ENCODE results near the gene MYOM1.

Gene MYOM1

GRCh38 chr18:3256693-3257626 is 37.2 kb upstream of the MYOM1 start:
- DNase-seq (ENCODE audit: low spot score) = no peak
- no peak overlapping the region for H2BK120ac ChIP-seq (ENCODE audit: low read depth, low read length)
- H2BK5ac ChIP-seq (ENCODE audit: low read length) = no peak overlapping the region
- H3K23ac ChIP-seq (ENCODE audit: low read depth, low read length, poor library complexity) = no peak overlapping the region
- H2BK15ac ChIP-seq (ENCODE audit: low read length) = no peak overlapping the region
- no peaks in the 10 kb centered on the region for H3K79me1 ChIP-seq (ENCODE audit: low read depth, low read length)
- no peak overlapping the region for H3K9ac ChIP-seq (ENCODE audit: low read depth, low read length, poor library complexity)
- H3K18ac ChIP-seq (ENCODE audit: low read length) = no peak overlapping the region
- no peak overlapping the region for H3K4ac ChIP-seq (ENCODE audit: low read length)
- H3K36me3 ChIP-seq (replicated peaks in 1 of 2; ENCODE audit: control insufficient read depth in 2 of 2, insufficient read depth in 2 of 2, low read length in 2 of 2) = peaks cover 20 to 73% of the 10 kb centered on the region in 2 donors
- no peak overlapping the region for H2BK12ac ChIP-seq (ENCODE audit: low read length)
- no peak overlapping the region for H2AFZ ChIP-seq (ENCODE audit: low read length)
- H4K91ac ChIP-seq (ENCODE audit: low read depth, low read length, poor library complexity) = no peak overlapping the region
- no peak overlapping the region for H3K14ac ChIP-seq (ENCODE audit: low read length)
- no peaks in the 10 kb centered on the region for H3K27me3 ChIP-seq (ENCODE audit: control insufficient read depth in 3 of 3, insufficient read depth in 3 of 3, low read depth in 1 of 3, low read length in 3 of 3)
- no peak overlapping the region for H2AK5ac ChIP-seq (ENCODE audit: low read depth, low read length)
- no peak overlapping the region for H3K4me3 ChIP-seq (ENCODE audit: low read length in 2 of 2)
- WGBS, 2 donors (ENCODE audit: extremely low coverage in 2 of 2, insufficient read length in 2 of 2, insufficient replicate concordance in 1 of 2) = no CpG with 5 or more reads among the region's 5 CpGs
- H3K9me3 ChIP-seq (replicated peaks in 1 of 2; ENCODE audit: control insufficient read depth in 2 of 2, insufficient read depth in 1 of 2, low read depth in 1 of 2, low read length in 2 of 2) = no peaks in the 10 kb centered on the region
- no peak overlapping the region for H3K27ac ChIP-seq (replicated peaks; ENCODE audit: low read length)
- H3K4me2 ChIP-seq (ENCODE audit: insufficient read depth, low read length, poor library complexity, severe bottlenecking) = no peak overlapping the region
- H4K8ac ChIP-seq (ENCODE audit: low read depth, low read length) = no peak overlapping the region
- H3K4me1 ChIP-seq (ENCODE audit: control insufficient read depth in 2 of 2, insufficient read depth in 1 of 2, low read depth in 1 of 2, low read length in 2 of 2) = no peaks in the 10 kb centered on the region

GRCh38 chr18:3255611-3256165 is 35.9 kb upstream of the MYOM1 start:
- no peak overlapping the region for H3K4me2 ChIP-seq (ENCODE audit: insufficient read depth, low read length, poor library complexity, severe bottlenecking)
- H3K4me1 ChIP-seq (ENCODE audit: control insufficient read depth in 2 of 2, insufficient read depth in 1 of 2, low read depth in 1 of 2, low read length in 2 of 2) = no peaks in the 10 kb centered on the region
- no peak overlapping the region for H3K4ac ChIP-seq (ENCODE audit: low read length)
- no peak overlapping the region for H3K14ac ChIP-seq (ENCODE audit: low read length)
- no peak overlapping the region for H2AFZ ChIP-seq (ENCODE audit: low read length)
- H3K79me1 ChIP-seq (ENCODE audit: low read depth, low read length) = no peaks in the 10 kb centered on the region
- DNase-seq (ENCODE audit: low spot score) = no peak
- no peaks in the 10 kb centered on the region for H3K27me3 ChIP-seq (ENCODE audit: control insufficient read depth in 3 of 3, insufficient read depth in 3 of 3, low read depth in 1 of 3, low read length in 3 of 3)
- no peak overlapping the region for H2BK15ac ChIP-seq (ENCODE audit: low read length)
- no peak overlapping the region for H3K18ac ChIP-seq (ENCODE audit: low read length)
- no peaks in the 10 kb centered on the region for H3K9me3 ChIP-seq (replicated peaks in 1 of 2; ENCODE audit: control insufficient read depth in 2 of 2, insufficient read depth in 1 of 2, low read depth in 1 of 2, low read length in 2 of 2)
- no peak overlapping the region for H3K4me3 ChIP-seq (ENCODE audit: low read length in 2 of 2)
- no CpG with 5 or more reads among the region's 5 CpGs for WGBS, 2 donors (ENCODE audit: extremely low coverage in 2 of 2, insufficient read length in 2 of 2, insufficient replicate concordance in 1 of 2)
- no peak overlapping the region for H2BK12ac ChIP-seq (ENCODE audit: low read length)
- H2BK5ac ChIP-seq (ENCODE audit: low read length) = no peak overlapping the region
- no peak overlapping the region for H3K23ac ChIP-seq (ENCODE audit: low read depth, low read length, poor library complexity)
- no peak overlapping the region for H2AK5ac ChIP-seq (ENCODE audit: low read depth, low read length)
- H3K36me3 ChIP-seq (replicated peaks in 1 of 2; ENCODE audit: control insufficient read depth in 2 of 2, insufficient read depth in 2 of 2, low read length in 2 of 2) = peaks cover 20 to 84% of the 10 kb centered on the region in 2 donors
- H3K27ac ChIP-seq (replicated peaks; ENCODE audit: low read length) = no peak overlapping the region
- H4K8ac ChIP-seq (ENCODE audit: low read depth, low read length) = no peak overlapping the region
- H2BK120ac ChIP-seq (ENCODE audit: low read depth, low read length) = no peak overlapping the region
- H3K9ac ChIP-seq (ENCODE audit: low read depth, low read length, poor library complexity) = no peak overlapping the region
- H4K91ac ChIP-seq (ENCODE audit: low read depth, low read length, poor library complexity) = no peak overlapping the region

DNA sequence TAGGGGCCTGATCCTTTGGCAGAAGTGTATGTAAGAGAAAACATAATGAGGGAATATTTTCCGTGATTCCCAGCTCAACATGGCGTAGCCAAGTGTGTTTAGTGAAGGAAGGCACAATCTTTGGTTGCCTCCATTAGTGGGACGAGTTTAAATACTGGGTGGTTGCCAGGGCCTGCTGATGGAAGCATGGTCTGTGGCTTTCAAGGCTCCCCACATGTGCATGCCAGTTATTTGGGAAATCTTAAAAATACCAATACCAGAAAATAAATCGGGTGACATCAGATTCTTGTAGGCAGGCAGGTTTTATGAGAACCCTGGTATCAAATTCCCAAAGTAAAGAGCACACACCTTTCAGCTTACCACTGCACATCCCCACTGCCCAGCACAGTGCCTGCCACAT is 35.0 kb upstream of the MYOM1 start:
- H3K18ac ChIP-seq (ENCODE audit: low read length) = no peak overlapping the region
- no peaks in the 10 kb centered on the region for H3K27me3 ChIP-seq (ENCODE audit: control insufficient read depth in 3 of 3, insufficient read depth in 3 of 3, low read depth in 1 of 3, low read length in 3 of 3)
- no CpG with 5 or more reads among the region's 4 CpGs for WGBS, 2 donors (ENCODE audit: extremely low coverage in 2 of 2, insufficient read length in 2 of 2, insufficient replicate concordance in 1 of 2)
- no peak for DNase-seq (ENCODE audit: low spot score)
- H3K9me3 ChIP-seq (replicated peaks in 1 of 2; ENCODE audit: control insufficient read depth in 2 of 2, insufficient read depth in 1 of 2, low read depth in 1 of 2, low read length in 2 of 2) = no peaks in the 10 kb centered on the region
- H3K14ac ChIP-seq (ENCODE audit: low read length) = no peak overlapping the region
- no peak overlapping the region for H2BK120ac ChIP-seq (ENCODE audit: low read depth, low read length)
- H3K4me3 ChIP-seq (ENCODE audit: low read length in 2 of 2) = no peak overlapping the region
- H3K79me1 ChIP-seq (ENCODE audit: low read depth, low read length) = no peaks in the 10 kb centered on the region
- H3K4ac ChIP-seq (ENCODE audit: low read length) = no peak overlapping the region
- H3K27ac ChIP-seq (replicated peaks; ENCODE audit: low read length) = no peak overlapping the region
- no peaks in the 10 kb centered on the region for H3K4me1 ChIP-seq (ENCODE audit: control insufficient read depth in 2 of 2, insufficient read depth in 1 of 2, low read depth in 1 of 2, low read length in 2 of 2)
- H2BK12ac ChIP-seq (ENCODE audit: low read length) = no peak overlapping the region
- peaks cover 20 to 94% of the 10 kb centered on the region in 2 donors for H3K36me3 ChIP-seq (replicated peaks in 1 of 2; ENCODE audit: control insufficient read depth in 2 of 2, insufficient read depth in 2 of 2, low read length in 2 of 2)
- no peak overlapping the region for H3K23ac ChIP-seq (ENCODE audit: low read depth, low read length, poor library complexity)
- no peak overlapping the region for H3K4me2 ChIP-seq (ENCODE audit: insufficient read depth, low read length, poor library complexity, severe bottlenecking)
- H2BK5ac ChIP-seq (ENCODE audit: low read length) = no peak overlapping the region
- H2BK15ac ChIP-seq (ENCODE audit: low read length) = no peak overlapping the region
- no peak overlapping the region for H4K91ac ChIP-seq (ENCODE audit: low read depth, low read length, poor library complexity)
- no peak overlapping the region for H4K8ac ChIP-seq (ENCODE audit: low read depth, low read length)
- no peak overlapping the region for H2AFZ ChIP-seq (ENCODE audit: low read length)
- H3K9ac ChIP-seq (ENCODE audit: low read depth, low read length, poor library complexity) = no peak overlapping the region
- no peak overlapping the region for H2AK5ac ChIP-seq (ENCODE audit: low read depth, low read length)

DNA sequence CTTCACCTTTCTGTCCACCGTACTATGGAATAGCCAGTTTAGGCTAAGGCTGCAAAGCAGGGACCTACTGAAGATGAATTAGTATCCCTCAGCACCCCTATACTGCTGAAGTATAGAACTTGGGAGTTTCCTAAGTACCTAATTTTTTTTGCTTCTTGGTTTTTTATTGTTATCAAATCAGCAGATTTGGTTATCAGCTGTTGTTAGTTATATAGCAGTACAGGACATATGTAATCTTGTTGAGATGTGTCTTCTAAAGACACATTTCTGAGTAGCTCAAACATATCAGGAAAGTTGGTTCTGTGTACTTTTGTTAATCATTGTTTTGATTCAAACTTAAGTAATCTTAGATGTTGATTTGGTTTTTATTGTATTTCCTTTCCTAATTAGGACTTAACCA is 33.1 kb upstream of the MYOM1 start:
- no peak overlapping the region for H2AK5ac ChIP-seq (ENCODE audit: low read depth, low read length)
- H2BK120ac ChIP-seq (ENCODE audit: low read depth, low read length) = no peak overlapping the region
- H3K4me2 ChIP-seq (ENCODE audit: insufficient read depth, low read length, poor library complexity, severe bottlenecking) = no peak overlapping the region
- H3K79me1 ChIP-seq (ENCODE audit: low read depth, low read length) = peaks cover 3% of the 10 kb centered on the region
- no peaks in the 10 kb centered on the region for H3K4me1 ChIP-seq (ENCODE audit: control insufficient read depth in 2 of 2, insufficient read depth in 1 of 2, low read depth in 1 of 2, low read length in 2 of 2)
- H2BK15ac ChIP-seq (ENCODE audit: low read length) = no peak overlapping the region
- no peak overlapping the region for H3K9ac ChIP-seq (ENCODE audit: low read depth, low read length, poor library complexity)
- H2BK12ac ChIP-seq (ENCODE audit: low read length) = no peak overlapping the region
- H3K14ac ChIP-seq (ENCODE audit: low read length) = no peak overlapping the region
- H4K91ac ChIP-seq (ENCODE audit: low read depth, low read length, poor library complexity) = no peak overlapping the region
- no peaks in the 10 kb centered on the region for H3K9me3 ChIP-seq (replicated peaks in 1 of 2; ENCODE audit: control insufficient read depth in 2 of 2, insufficient read depth in 1 of 2, low read depth in 1 of 2, low read length in 2 of 2)
- no peak overlapping the region for H3K18ac ChIP-seq (ENCODE audit: low read length)
- H2BK5ac ChIP-seq (ENCODE audit: low read length) = no peak overlapping the region
- DNase-seq (ENCODE audit: low spot score) = no peak
- H4K8ac ChIP-seq (ENCODE audit: low read depth, low read length) = no peak overlapping the region
- H3K27me3 ChIP-seq (ENCODE audit: control insufficient read depth in 3 of 3, insufficient read depth in 3 of 3, low read depth in 1 of 3, low read length in 3 of 3) = no peaks in the 10 kb centered on the region
- H3K4ac ChIP-seq (ENCODE audit: low read length) = no peak overlapping the region
- H2AFZ ChIP-seq (ENCODE audit: low read length) = no peak overlapping the region
- no peak overlapping the region for H3K27ac ChIP-seq (replicated peaks; ENCODE audit: low read length)
- H3K4me3 ChIP-seq (ENCODE audit: low read length in 2 of 2) = no peak overlapping the region
- peaks cover 19 to 88% of the 10 kb centered on the region in 2 donors for H3K36me3 ChIP-seq (replicated peaks in 1 of 2; ENCODE audit: control insufficient read depth in 2 of 2, insufficient read depth in 2 of 2, low read length in 2 of 2)
- no CpG with 5 or more reads among the region's 1 CpG for WGBS, 2 donors (ENCODE audit: extremely low coverage in 2 of 2, insufficient read length in 2 of 2, insufficient replicate concordance in 1 of 2)
- no peak overlapping the region for H3K23ac ChIP-seq (ENCODE audit: low read depth, low read length, poor library complexity)
